GM21825 (cell line): ENCODE measurements around the gene APOA1.
"Not testable (repeated sequence)": the region's sequence is repeated elsewhere in the genome, so short reads cannot be mapped to it uniquely, and the experiment has no call there.

Source experiments
- ATAC-seq: cut with Tn5 transposase; IDR thresholded peaks from one replicate; pipeline ENCODE4 v1.9.1; 2021; ENCODE audit warnings: mild to moderate bottlenecking, moderate library complexity; ENCODE audit not compliant: unreplicated experiment

APOA1 gene

GRCh38 chr11:116835042-116835772 lies 2.2 kb downstream of the APOA1 start:
- ATAC-seq, result no peak

DNA sequence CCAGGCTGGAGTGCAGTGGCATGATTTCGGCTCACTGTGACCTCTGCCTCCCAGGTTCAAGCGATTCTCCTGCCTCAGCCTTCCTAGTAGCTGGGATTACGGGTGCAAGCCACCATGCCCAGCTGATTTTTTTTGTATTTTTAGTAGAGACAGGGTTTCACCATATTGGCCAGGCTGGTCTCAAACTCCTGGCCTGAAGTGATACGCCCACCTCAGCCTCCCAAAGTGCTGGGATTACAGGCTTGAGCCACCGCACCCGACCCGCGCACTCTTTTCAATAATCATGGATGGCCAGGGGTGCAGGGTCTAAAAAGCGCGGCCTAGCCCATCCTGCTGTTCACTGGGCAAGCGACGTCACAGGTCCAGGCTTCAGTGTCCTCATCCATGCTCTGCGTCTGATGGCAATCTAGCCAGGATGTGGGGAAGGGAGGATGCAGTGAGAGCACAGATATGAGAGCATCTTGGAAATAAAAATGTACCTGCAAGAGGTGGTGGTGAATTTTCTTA lies 2.8 kb downstream of the APOA1 start:
- not testable (repeated sequence) for ATAC-seq

DNA sequence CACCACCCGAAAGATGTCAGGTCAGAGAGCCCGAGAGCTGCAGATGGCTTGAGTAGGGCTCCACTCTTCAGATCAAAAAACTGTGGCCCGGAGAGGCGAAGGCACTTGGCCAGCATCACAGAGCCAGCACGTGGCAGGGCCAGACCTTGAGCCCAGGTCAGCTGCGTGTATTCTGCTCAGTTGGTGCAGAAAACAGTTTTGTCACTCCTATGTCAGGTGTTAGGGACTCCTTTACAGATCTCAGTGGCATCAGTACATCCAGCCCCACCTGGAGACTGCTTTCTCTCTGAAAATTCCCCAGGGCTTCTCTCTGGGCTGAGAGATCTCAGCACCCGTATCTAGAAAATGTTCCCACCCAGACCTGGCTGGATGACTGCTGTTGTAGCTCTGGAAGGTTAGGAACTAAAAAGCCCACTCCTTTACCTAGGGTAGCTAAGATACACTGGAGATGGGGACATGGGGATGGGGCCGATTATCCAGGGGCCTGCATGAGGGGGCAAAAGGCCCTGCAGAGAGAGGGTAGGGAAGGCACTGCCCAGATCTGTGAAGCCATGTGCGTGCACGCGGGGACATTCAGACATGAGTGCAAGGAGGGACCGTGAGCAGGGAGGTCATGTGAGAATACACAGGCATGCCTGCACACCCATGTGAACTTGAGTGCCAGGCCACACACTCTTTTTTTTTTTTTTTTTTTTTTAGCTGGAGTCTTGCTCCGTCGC lies 3.4 kb downstream of the APOA1 start:
- ATAC-seq, result no peak

DNA sequence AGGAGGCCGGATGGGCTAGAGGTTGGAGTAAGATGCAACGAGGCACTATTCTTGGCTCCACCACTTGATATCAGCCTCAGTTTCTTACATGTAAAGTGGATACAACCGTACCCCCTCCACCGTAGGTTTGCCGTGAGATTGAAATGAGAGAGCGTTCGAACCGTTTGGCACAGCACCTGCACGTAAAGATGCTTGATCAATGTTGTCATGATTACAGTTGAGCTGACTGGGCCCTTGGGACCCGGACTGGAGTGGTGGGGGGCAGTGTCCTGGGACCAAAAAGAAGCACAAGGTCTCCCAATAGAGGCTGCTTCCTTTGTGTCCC lies 4.0 kb downstream of the APOA1 start:
- no peak for ATAC-seq

- ATAC-seq, result no peak
Observed at GRCh38 chr11:116832350-116833290, 4.8 kb downstream of the APOA1 start.

GRCh38 chr11:116831790-116832349 lies 5.6 kb downstream of the APOA1 start:
- ATAC-seq, result no peak

DNA sequence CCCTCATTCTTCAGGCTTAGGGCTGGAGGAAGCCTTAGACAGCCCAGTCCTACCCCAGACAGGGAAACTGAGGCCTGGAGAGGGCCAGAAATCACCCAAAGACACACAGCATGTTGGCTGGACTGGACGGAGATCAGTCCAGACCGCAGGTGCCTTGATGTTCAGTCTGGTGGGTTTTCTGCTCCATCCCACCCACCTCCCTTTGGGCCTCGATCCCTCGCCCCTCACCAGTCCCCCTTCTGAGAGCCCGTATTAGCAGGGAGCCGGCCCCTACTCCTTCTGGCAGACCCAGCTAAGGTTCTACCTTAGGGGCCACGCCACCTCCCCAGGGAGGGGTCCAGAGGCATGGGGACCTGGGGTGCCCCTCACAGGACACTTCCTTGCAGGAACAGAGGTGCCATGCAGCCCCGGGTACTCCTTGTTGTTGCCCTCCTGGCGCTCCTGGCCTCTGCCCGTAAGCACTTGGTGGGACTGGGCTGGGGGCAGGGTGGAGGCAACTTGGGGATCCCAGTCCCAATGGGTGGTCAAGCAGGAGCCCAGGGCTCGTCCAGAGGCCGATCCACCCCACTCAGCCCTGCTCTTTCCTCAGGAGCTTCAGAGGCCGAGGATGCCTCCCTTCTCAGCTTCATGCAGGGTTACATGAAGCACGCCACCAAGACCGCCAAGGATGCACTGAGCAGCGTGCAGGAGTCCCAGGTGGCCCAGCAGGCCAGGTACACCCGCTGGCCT lies 7.1 kb downstream of the APOA1 start:
- no peak for ATAC-seq

GRCh38 chr11:116829525-116830183 lies 7.8 kb downstream of the APOA1 start, which contains the start of gene APOC3:
Gene APOC3, plus strand, starts transcription at chr11:116829907. Its CDS starts 676 bp downstream, at chr11:116830583.
- no peak for ATAC-seq

DNA sequence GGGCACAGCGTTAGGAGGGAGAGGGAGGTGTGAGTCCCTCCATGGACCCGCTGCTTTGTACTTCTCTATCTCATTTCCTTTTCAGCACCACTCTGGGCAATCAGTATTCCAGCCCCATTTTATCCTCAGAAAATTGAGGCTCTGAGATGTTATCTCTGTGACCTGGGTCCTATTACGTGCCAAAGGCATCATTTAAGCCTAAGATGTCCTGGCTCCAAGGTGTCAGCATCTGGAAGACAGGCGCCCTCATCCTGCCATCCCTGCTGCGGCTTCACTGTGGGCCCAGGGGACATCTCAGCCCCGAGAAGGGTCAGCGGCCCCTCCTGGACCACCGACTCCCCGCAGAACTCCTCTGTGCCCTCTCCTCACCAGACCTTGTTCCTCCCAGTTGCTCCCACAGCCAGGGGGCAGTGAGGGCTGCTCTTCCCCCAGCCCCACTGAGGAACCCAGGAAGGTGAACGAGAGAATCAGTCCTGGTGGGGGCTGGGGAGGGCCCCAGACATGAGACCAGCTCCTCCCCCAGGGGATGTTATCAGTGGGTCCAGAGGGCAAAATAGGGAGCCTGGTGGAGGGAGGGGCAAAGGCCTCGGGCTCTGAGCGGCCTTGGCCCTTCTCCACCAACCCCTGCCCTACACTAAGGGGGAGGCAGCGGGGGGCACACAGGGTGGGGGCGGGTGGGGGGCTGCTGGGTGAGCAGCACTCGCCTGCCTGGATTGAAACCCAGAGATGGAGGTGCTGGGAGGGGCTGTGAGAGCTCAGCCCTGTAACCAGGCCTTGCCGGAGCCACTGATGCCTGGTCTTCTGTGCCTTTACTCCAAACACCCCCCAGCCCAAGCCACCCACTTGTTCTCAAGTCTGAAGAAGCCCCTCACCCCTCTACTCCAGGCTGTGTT lies 8.5 kb downstream of the APOA1 start:
- no peak for ATAC-seq

DNA sequence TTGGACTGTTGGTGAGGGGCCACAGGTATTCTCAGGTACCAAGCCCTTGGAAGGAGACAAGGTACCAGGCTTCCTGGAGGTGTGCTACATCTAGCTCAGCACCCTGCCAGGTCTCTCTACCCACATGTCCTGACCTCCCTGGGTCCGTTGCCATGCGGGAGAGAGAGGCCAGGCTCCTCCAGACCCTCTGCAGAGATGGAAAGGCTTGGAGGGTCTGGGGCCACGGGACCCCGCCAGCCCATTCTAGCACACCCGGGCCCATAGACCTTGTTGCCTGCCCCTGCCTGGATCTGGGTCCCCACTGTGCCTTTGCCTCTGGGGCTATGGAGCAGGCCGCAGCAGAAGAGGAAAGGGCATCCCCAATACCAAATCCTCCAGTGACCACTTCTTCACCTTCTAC lies 10.0 kb downstream of the APOA1 start:
- ATAC-seq, result no peak

DNA sequence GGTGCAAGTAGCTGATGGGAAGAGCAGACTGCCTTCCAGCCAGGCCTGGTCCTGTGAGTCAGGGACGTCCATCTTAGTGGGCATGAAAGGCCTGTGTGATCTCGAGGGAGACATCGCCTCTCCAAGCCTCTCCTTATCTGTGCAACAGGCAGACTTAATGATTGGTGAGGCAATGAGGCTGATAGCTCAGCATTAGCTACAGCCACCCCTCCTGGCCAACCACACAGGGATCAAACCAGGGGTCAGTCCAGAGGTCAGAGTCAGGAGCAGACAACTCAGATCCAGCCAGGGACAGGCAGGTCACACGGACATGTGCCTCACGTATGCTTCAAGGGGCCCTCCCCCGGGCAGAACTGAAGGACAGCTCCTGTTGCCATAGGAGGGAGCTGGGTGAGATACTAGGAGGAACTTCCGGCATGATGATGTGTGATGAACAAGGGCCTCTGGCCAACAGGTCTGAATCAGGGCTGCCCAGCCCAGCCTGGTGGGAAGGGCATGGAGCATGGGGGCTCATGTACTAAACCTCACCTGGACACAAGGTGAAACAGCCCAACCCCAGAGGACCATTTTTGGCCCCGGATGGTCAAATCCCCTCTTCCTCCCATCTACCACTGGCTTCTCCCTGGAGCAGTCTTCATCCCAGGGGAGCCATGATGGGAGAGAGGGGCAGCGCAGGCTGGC lies 10.5 kb downstream of the APOA1 start:
- no peak for ATAC-seq

- no peak for ATAC-seq
Observed at GRCh38 chr11:116825854-116826750, 11.3 kb downstream of the APOA1 start.

GRCh38 chr11:116825434-116825833 lies 12.0 kb downstream of the APOA1 start:
- ATAC-seq, result no peak

DNA sequence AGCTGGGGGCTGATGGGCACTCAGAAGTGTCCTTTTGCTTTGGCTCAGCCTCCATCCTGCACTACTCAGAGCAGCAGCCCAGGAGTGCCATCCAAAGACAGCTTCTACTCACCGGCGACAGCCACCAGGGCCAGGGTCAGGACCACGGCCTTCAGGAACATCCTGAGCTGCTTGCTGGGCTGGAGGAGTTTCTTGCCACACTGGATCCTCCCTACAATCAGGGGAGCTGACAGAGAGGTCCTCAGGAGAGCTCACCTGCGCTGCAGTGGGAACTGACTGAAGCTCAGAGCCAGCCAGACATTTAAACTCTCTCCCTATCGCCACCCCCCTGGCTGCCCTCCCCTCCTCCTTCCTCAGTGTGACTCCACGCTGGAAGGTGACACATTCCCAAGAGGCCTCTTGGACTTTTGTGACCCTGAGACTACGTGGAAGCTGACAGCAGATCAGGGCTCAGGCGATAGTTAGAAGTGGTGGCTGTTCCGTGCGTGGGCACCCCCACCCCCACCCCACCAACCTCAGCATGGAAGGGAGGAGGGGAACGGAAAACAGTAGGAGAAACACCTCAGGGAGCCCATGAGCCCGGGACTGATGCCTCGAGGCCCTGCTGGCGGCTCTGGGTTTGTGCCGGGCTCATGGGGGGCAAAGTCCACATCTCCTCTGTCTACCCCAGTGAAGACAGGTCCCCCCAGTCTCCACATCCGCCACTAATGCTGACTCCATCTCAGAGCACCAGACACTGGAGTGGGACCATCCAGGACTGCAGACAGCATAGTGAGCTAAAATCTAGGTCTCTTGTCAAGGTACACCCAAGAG lies 14.2 kb downstream of the APOA1 start, which contains the start of gene APOA4:
Gene APOA4 (minus strand): TSS at position 274 of the 813 bp plus-strand sequence. CDS start 113 bp downstream, at position 161.
- ATAC-seq, result no peak

GRCh38 chr11:116822575-116822974 lies 14.8 kb downstream of the APOA1 start:
- no peak for ATAC-seq
